ENCODE measurements around the gene PTBP2.

PTBP2 gene

GRCh38 chr1:96804648-96805047 is 83.1 kb downstream of the PTBP2 start:
- H3K4me2 ChIP-seq: no peak overlapping the region
- H3K9me3 ChIP-seq: no peaks in the 10 kb centered on the region
- H3K27me3 ChIP-seq: no peaks in the 10 kb centered on the region
- H3K4me1 ChIP-seq: peaks cover 10% of the 10 kb centered on the region
- H3K9ac ChIP-seq: no peak overlapping the region
- peaks cover 22% of the 10 kb centered on the region; the same call in 1 of the 2 replicates for H4K20me1 ChIP-seq
- TF ChIP-seq Cebpa-rat (IDR thresholded peaks at IDR 0.05): no peak
- no peak overlapping the region for H3K4me3 ChIP-seq
- H3K27ac ChIP-seq: no peak overlapping the region
- peaks cover 65% of the 10 kb centered on the region for H3K36me3 ChIP-seq

GRCh38 chr1:96808191-96808590 is 86.6 kb downstream of the PTBP2 start:
- peaks cover 69% of the 10 kb centered on the region for H3K36me3 ChIP-seq
- peaks cover 10% of the 10 kb centered on the region for H3K4me1 ChIP-seq
- H3K9ac ChIP-seq: no peak overlapping the region
- H3K27ac ChIP-seq: no peak overlapping the region
- H3K4me2 ChIP-seq: no peak overlapping the region; the same call in 1 of the 2 replicates
- TF ChIP-seq Cebpa-rat (IDR thresholded peaks at IDR 0.05): no peak
- no peak overlapping the region for H3K4me3 ChIP-seq
- H4K20me1 ChIP-seq: peaks cover 29% of the 10 kb centered on the region; the same call in 1 of the 2 replicates
- no peaks in the 10 kb centered on the region for H3K27me3 ChIP-seq
- H3K9me3 ChIP-seq: no peaks in the 10 kb centered on the region

- Histone ChIP-seq H3K27me3 (no peaks in the 10 kb centered on the region), H3K4me2 (no peak overlapping the region), H3K36me3 (peaks cover 55% of the 10 kb centered on the region), H4K20me1 (no peaks in the 10 kb centered on the region), H3K4me3 (no peak overlapping the region), H3K9me3 (no peaks in the 10 kb centered on the region), H3K27ac (no peak overlapping the region), H3K4me1 (no peaks in the 10 kb centered on the region), H3K9ac (no peak overlapping the region)
- no peak for TF ChIP-seq Cebpa-rat (IDR thresholded peaks at IDR 0.05)
These were observed 94.3 kb downstream of the PTBP2 start for GRCh38 chr1:96815914-96816313.

- H3K27me3 ChIP-seq: no peaks in the 10 kb centered on the region
- no peaks in the 10 kb centered on the region for H3K9me3 ChIP-seq
- no peak overlapping the region for H3K9ac ChIP-seq
- no peak for TF ChIP-seq Cebpa-rat (IDR thresholded peaks at IDR 0.05)
- no peak overlapping the region for H3K27ac ChIP-seq
- no peak overlapping the region for H3K4me2 ChIP-seq
- peaks cover 35% of the 10 kb centered on the region for H3K36me3 ChIP-seq
- no peaks in the 10 kb centered on the region for H4K20me1 ChIP-seq
- H3K4me3 ChIP-seq: no peak overlapping the region
- H3K4me1 ChIP-seq: no peaks in the 10 kb centered on the region
These were observed 98.5 kb downstream of the PTBP2 start for GRCh38 chr1:96820107-96820506.

- H3K4me3 ChIP-seq: no peak overlapping the region
- H3K27me3 ChIP-seq: no peaks in the 10 kb centered on the region
- TF ChIP-seq Cebpa-rat (IDR thresholded peaks at IDR 0.05): no peak
These were observed 99.1 kb downstream of the PTBP2 start for GRCh38 chr1:96820671-96821070.

GRCh38 chr1:96825231-96825630 is 103.6 kb downstream of the PTBP2 start:
- H3K4me2 ChIP-seq: no peak overlapping the region
- H3K4me1 ChIP-seq: no peaks in the 10 kb centered on the region
- TF ChIP-seq Cebpa-rat (IDR thresholded peaks at IDR 0.05): no peak
- H3K9me3 ChIP-seq: no peaks in the 10 kb centered on the region
- H4K20me1 ChIP-seq: no peaks in the 10 kb centered on the region
- no peak overlapping the region for H3K27ac ChIP-seq
- H3K27me3 ChIP-seq: no peaks in the 10 kb centered on the region
- no peak overlapping the region for H3K9ac ChIP-seq
- H3K36me3 ChIP-seq: peaks cover 37% of the 10 kb centered on the region
- H3K4me3 ChIP-seq: no peak overlapping the region

More at GRCh38 chr1:96820671-96821070, 99.1 kb downstream of the PTBP2 start:
- no peak overlapping the region for H3K9ac ChIP-seq
- H4K20me1 ChIP-seq: no peaks in the 10 kb centered on the region
- H3K4me1 ChIP-seq: no peaks in the 10 kb centered on the region
- H3K27ac ChIP-seq: no peak overlapping the region
- no peaks in the 10 kb centered on the region for H3K9me3 ChIP-seq
- no peak overlapping the region for H3K4me2 ChIP-seq
- H3K36me3 ChIP-seq: peaks cover 37% of the 10 kb centered on the region

GRCh38 chr1:96825950-96826576 is 104.5 kb downstream of the PTBP2 start:
- Histone ChIP-seq H3K4me1 (no peaks in the 10 kb centered on the region), H3K27ac (no peak overlapping the region), H3K4me3 (no peak overlapping the region), H3K9ac (no peak overlapping the region), H4K20me1 (no peaks in the 10 kb centered on the region), H3K36me3 (peaks cover 34% of the 10 kb centered on the region), H3K9me3 (no peaks in the 10 kb centered on the region), H3K27me3 (no peaks in the 10 kb centered on the region), H3K4me2 (no peak overlapping the region)
- TF ChIP-seq Cebpa-rat (IDR thresholded peaks at IDR 0.05): no peak

- Histone ChIP-seq H3K27ac (no peak overlapping the region), H3K4me2 (no peak overlapping the region), H4K20me1 (no peaks in the 10 kb centered on the region), H3K4me3 (no peak overlapping the region), H3K36me3 (no peaks in the 10 kb centered on the region), H3K9ac (no peak overlapping the region), H3K27me3 (no peaks in the 10 kb centered on the region), H3K9me3 (no peaks in the 10 kb centered on the region), H3K4me1 (peaks cover 22% of the 10 kb centered on the region)
- TF ChIP-seq Cebpa-rat (IDR thresholded peaks at IDR 0.05): no peak
These were observed 111.8 kb downstream of the PTBP2 start for GRCh38 chr1:96833376-96833775.

GRCh38 chr1:96834986-96835385 is 113.4 kb downstream of the PTBP2 start:
- Histone ChIP-seq H3K27me3 (no peaks in the 10 kb centered on the region), H3K9ac (no peak overlapping the region), H3K36me3 (no peaks in the 10 kb centered on the region), H4K20me1 (no peaks in the 10 kb centered on the region), H3K4me2 (no peak overlapping the region), H3K27ac (no peak overlapping the region), H3K9me3 (no peaks in the 10 kb centered on the region), H3K4me1 (peaks cover 24% of the 10 kb centered on the region), H3K4me3 (no peak overlapping the region)
- no peak for TF ChIP-seq Cebpa-rat (IDR thresholded peaks at IDR 0.05)

GRCh38 chr1:96837057-96837780 is 115.6 kb downstream of the PTBP2 start:
- Histone ChIP-seq H3K4me2 (peak overlapping the region; percentile 58), H3K27me3 (no peaks in the 10 kb centered on the region), H3K4me3 (no peak overlapping the region), H4K20me1 (no peaks in the 10 kb centered on the region), H3K9ac (no peak overlapping the region), H3K4me1 (peaks cover 24% of the 10 kb centered on the region), H3K27ac (no peak overlapping the region), H3K36me3 (no peaks in the 10 kb centered on the region), H3K9me3 (no peaks in the 10 kb centered on the region)
- no peak for TF ChIP-seq Cebpa-rat (IDR thresholded peaks at IDR 0.05)

Measured in BLaER1 (cell line).